22Rv1 (cell line): ENCODE measurements around the gene NBEAL2.
"Not testable (repeated sequence)": the region's sequence is repeated elsewhere in the genome, so short reads cannot be mapped to it uniquely, and the experiment has no call there.

Experiments used
- H3K27ac ChIP-seq: fragments of 450-650 bp; 2 replicates; pipeline ENCODE4 v1.5.1; 2017
- ZFX ChIP-seq: fragments of 450-650 bp; IDR thresholded peaks from 2 replicates; pipeline ENCODE4 v1.6.1; 2017; ENCODE audit warnings: antibody characterized with exemption, borderline replicate concordance
- TF ChIP-seq, protein P1 (sequence below): fragments of 450-650 bp; IDR thresholded peaks from 2 replicates; pipeline ENCODE4 v1.5.1; 2017; ENCODE audit warnings: mild to moderate bottlenecking

NBEAL2 gene

DNA sequence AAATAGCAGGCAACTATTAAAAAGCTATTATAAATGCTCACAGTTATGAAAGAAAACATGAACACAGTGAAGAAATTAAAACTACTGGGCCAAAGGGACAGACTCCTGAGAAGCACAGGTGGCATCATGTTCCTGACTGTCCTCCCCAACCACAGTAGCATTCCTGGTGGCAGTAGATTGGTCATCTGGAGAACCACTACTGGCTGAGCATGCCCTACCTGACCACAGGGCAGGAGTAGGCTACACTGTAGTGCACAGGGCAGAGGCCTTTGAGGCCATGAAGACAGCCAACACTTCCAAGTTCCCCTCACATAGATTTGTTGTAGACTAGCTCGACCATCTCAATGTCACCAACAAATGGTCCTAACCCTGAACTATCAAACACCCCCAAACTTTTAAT, 49.2 kb downstream of the NBEAL2 start:
- TF ChIP-seq, protein P1, sequence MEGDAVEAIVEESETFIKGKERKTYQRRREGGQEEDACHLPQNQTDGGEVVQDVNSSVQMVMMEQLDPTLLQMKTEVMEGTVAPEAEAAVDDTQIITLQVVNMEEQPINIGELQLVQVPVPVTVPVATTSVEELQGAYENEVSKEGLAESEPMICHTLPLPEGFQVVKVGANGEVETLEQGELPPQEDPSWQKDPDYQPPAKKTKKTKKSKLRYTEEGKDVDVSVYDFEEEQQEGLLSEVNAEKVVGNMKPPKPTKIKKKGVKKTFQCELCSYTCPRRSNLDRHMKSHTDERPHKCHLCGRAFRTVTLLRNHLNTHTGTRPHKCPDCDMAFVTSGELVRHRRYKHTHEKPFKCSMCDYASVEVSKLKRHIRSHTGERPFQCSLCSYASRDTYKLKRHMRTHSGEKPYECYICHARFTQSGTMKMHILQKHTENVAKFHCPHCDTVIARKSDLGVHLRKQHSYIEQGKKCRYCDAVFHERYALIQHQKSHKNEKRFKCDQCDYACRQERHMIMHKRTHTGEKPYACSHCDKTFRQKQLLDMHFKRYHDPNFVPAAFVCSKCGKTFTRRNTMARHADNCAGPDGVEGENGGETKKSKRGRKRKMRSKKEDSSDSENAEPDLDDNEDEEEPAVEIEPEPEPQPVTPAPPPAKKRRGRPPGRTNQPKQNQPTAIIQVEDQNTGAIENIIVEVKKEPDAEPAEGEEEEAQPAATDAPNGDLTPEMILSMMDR: no peak
- TF ChIP-seq ZFX: no peak
- no peak overlapping the region for H3K27ac ChIP-seq

DNA sequence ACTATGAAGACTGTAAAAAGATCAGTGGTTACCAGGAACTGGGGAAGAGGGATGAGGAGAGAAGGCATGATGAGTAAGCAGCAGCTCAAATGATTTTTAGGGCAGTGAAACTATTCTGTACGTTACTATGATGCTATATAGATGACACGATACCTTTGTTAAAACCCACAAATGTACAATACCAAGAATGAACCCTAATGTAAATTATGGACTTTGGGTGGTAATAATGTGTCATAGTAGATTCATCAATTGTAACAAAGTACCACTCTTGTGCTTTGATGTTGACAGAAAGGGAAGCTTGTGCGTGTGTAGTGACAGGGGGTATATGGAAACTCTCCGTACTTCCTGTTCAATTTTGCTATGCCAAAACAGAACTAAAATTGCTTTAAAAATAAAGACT, 51.6 kb downstream of the NBEAL2 start:
- not testable (repeated sequence) for H3K27ac ChIP-seq

DNA sequence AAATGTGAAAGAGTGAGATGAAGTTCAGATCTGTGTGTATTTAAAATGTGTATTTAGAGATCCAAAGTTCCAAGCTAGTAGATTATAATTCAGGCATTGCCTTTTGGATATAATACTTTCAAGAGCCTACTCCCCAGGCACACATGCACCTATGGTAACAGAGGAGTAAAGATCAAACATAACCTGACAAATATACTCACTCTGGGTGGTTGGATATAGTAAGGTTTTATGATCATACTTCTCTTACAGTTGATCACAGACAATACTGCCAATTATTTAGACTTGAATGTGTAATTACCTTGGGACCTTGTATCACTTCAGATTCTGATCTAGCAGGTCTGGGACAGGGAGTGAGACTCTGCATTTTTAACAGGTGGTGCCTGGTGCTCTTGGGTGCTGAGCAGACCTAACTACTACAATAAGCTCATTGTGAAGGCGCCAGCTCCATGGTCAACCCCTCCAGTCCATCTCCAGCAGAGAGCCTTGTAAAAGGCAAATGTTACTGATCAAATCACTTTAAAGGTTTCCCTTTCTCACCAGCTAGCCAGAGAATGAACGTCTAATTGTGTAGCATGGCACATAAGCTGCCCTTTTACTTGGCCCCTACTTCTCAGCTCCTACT, 55.5 kb downstream of the NBEAL2 start:
- TF ChIP-seq ZFX: no peak
- TF ChIP-seq, protein P1: no peak
- H3K27ac ChIP-seq: peak overlapping the region; percentile 55

DNA sequence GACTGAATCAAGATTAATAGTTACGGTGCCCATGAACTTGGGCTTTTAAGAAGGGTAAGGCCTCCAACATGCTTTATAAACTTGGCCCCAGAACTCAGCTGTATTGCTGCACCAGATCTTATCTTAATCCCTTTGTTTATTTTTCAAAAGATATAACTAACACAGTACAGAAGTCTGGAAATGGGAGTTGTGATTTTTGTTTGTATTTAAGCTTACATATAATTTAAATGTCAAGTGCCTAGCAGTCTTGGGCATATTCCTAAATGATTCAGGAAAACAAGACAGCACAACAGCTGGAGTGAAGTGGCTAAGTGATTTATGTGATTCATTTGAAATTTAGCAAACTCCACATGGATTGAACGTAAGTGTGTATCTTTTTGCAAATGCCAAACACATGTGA, 56.2 kb downstream of the NBEAL2 start:
- TF ChIP-seq ZFX: no peak
- TF ChIP-seq, protein P1: no peak
- peak overlapping the region; percentile 55 for H3K27ac ChIP-seq

DNA sequence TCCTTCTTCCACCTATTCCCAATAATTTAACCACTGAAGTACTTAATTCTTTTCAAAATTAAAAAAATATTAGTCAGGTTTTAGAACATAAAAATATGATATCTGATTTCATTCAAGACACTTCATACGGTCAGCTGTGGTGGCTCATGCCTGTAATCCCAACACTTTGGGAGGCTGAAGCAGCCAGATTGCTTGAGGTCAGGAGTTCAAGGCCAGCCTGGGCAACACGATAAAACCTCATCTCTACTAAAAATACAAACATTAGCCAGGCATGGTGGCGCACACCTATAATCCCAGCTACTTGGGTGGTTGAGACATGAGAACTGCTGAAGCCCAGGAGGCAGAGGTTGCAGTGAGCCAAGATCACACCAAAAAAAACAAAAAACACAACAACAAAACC, 56.7 kb downstream of the NBEAL2 start:
- H3K27ac ChIP-seq: peak overlapping the region; percentile 55

DNA sequence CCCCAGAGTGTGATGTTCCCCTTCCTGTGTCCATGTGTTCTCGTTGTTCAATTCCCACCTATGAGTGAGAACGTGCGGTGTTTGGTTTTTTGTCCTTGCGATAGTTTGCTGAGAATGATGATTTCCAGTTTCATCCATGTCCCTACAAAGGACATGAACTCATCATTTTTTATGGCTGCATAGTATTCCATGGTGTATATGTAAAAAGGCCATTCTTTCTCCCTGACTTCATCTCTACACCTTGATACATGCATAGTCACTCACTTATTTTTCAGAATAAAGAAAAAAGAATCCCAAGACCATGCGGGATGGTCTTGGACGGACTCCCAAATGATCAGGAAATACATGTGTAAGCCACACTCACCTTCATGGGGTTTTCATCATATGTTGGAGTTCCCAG, 57.8 kb downstream of the NBEAL2 start:
- not testable (repeated sequence) for H3K27ac ChIP-seq

More for the DNA sequence above, 56.7 kb downstream of the NBEAL2 start:
- TF ChIP-seq ZFX: no peak
- TF ChIP-seq, protein P1: no peak

DNA sequence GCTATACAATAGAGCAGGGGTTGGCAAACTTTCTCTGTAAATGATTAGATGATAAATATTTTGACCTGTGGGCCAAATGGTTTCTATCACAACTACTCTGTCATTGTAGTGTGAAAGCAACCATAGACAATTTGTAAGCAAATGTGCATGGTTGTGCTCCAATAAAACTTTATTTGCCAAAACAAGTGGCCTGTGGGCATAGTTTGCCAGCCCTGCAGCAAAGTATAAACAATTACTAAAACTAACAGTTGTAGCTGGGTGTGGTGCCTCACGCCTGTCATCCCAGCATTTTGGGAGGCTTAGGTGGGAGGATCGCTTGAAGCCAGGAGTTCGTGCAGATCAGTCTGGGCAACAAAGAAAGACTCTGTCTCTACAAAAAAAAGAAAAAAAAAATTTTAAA, 61.6 kb downstream of the NBEAL2 start:
- no peak overlapping the region for H3K27ac ChIP-seq
- TF ChIP-seq, protein P1: no peak

DNA sequence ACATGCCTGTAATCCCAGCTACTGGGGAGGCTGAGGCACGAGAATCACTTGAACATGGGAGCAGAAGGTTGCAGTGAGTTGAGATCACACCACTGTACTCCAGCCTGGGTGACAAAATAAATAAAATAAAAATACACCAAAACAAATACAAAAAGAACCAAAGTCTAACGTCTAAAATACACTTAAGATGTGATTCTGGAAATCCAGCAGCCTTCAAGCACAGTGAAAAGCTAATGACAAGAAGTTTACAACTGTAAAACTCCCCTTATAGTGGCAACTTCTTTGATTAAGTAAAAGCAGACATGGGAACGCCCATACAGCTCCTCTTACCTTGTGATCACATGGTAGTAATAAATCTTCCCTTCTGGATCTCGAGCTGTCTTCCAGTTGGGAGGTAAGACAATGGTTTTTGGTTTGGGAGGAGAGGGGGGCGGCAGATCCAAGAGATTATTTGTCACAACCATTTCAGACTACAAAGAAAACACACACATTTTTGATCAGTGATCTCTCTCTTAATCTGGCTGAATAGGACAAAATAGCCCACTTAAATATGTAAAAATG, 62.8 kb downstream of the NBEAL2 start:
- H3K27ac ChIP-seq: no peak overlapping the region
- TF ChIP-seq, protein P1: no peak
- no peak for TF ChIP-seq ZFX
